OCI-LY1 (cell line): ENCODE results near the gene SMIM1.

Experiments used
- H2AFZ ChIP-seq: fragments of 200-600 bp; sonication (generic), shearing (Covaris generic); 2 replicates; pipeline ENCODE4 v1.6.0; 2014; ENCODE audit warnings: antibody characterized with exemption, mild to moderate bottlenecking, low read length
- H3F3A ChIP-seq: fragments of 200-600 bp; sonication (generic), shearing (Covaris generic); 2 replicates; pipeline ENCODE4 v1.6.0; 2014; ENCODE audit warnings: mild to moderate bottlenecking, antibody characterized with exemption, low read length, moderate library complexity; ENCODE audit not compliant: insufficient read depth
- H3K27ac ChIP-seq: fragments of 200-600 bp; sonication (generic); 2 replicates; pipeline ENCODE4 v1.5.1; 2014; ENCODE audit warnings: low read length, mixed run types, mild to moderate bottlenecking, low read depth; ENCODE audit not compliant: poor library complexity, severe bottlenecking
- H3K27me3 ChIP-seq: fragments of 200-600 bp; sonication (generic); 2 replicates; pipeline ENCODE4 v1.6.0; 2014; ENCODE audit warnings: antibody characterized with exemption, mild to moderate bottlenecking, low read length, moderate library complexity; ENCODE audit not compliant: insufficient read depth
- H3K36me3 ChIP-seq: fragments of 200-600 bp; sonication (generic); 2 replicates; pipeline ENCODE4 v1.6.1; 2014; ENCODE audit warnings: mild to moderate bottlenecking, antibody characterized with exemption, low read length, moderate library complexity, mixed read lengths; ENCODE audit not compliant: insufficient read depth
- H3K4me1 ChIP-seq: fragments of 200-600 bp; sonication (generic); 2 replicates; pipeline ENCODE4 v1.5.1; 2014; ENCODE audit warnings: mild to moderate bottlenecking, low read length, moderate library complexity; ENCODE audit not compliant: insufficient read depth, severe bottlenecking
- H3K4me2 ChIP-seq: fragments of 200-600 bp; sonication (generic), shearing (Covaris generic); 2 replicates; pipeline ENCODE4 v1.6.1; 2014; ENCODE audit warnings: low read length
- H3K4me3 ChIP-seq: fragments of 200-600 bp; sonication (generic); 2 replicates; pipeline ENCODE4 v1.5.1; 2014; ENCODE audit warnings: low read length, low read depth, mild to moderate bottlenecking, mixed read lengths; ENCODE audit not compliant: poor library complexity, severe bottlenecking
- H3K79me2 ChIP-seq: fragments of 200-600 bp; shearing (Covaris generic); 2 replicates; pipeline ENCODE4 v1.6.1; 2016; ENCODE audit warnings: mixed run types, low read length, mixed read lengths; ENCODE audit not compliant: insufficient read depth
- H3K9ac ChIP-seq: fragments of 200-600 bp; sonication (generic), shearing (Covaris generic); 2 replicates; pipeline ENCODE4 v1.6.1; 2014; ENCODE audit warnings: mild to moderate bottlenecking, low read length, mixed read lengths
- H3K9me2 ChIP-seq: fragments of 200-600 bp; sonication (generic), shearing (Covaris generic); 2 replicates; pipeline ENCODE4 v1.6.1; 2014; ENCODE audit warnings: low read depth, mild to moderate bottlenecking, low read length, mixed read lengths
- H3K9me3 ChIP-seq: fragments of 200-600 bp; shearing (Covaris generic); 2 replicates; pipeline ENCODE4 v1.6.1; 2014; ENCODE audit warnings: low read length, mixed read lengths
- H4K20me1 ChIP-seq: fragments of 200-600 bp; sonication (generic), shearing (Covaris generic); 2 replicates; pipeline ENCODE4 v1.6.0; 2016; ENCODE audit warnings: mild to moderate bottlenecking, low read length; ENCODE audit not compliant: insufficient read depth
- EZH2 ChIP-seq: fragments of 200-600 bp; sonication (generic), shearing (Covaris generic); IDR thresholded peaks from 2 replicates; pipeline ENCODE4 v1.8.0; 2017; ENCODE audit warnings: borderline replicate concordance, mixed run types, mild to moderate bottlenecking, antibody characterized with exemption, low read length, moderate library complexity, mixed read lengths
- TF ChIP-seq, protein P1 (sequence below): fragments of 200-600 bp; sonication (generic), shearing (Covaris generic); IDR thresholded peaks from 2 replicates; pipeline ENCODE4 v1.5.1; 2017; ENCODE audit warnings: mild to moderate bottlenecking, antibody characterized with exemption, low read length, moderate library complexity, mixed read lengths

The SMIM1 gene

DNA sequence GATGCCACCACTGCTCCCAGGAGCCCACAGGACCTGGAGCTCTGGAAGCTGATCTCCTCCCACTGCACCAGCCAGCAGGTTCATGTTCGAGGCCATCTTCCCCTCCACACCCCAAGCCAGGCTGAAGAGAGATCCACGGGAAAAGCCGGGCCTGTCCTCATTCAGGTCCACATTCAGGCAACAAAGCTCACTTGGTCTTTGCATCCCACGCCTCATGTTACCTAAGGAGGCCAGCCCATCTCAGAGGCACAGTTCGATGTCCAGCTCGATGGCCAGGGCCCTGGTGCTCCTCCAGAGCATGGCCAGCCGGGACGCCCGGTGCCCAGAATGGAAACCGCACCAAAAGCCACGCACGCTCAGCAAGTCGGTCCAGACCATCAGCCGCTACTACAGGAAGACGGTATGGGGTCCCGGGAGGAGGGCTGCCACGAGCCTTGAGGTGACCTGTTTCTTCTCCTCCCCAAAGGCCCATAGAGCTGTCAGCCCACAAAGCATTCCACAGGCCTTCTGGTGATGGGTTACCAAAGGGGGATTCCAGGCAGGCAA, 20.1 kb upstream of the SMIM1 start, which contains the start of gene CCDC27:
Gene CCDC27 (plus strand): TSS at position 51 of the 546 bp plus-strand sequence. CDS start 32 bp downstream, at position 83.
- TF ChIP-seq, protein P1, sequence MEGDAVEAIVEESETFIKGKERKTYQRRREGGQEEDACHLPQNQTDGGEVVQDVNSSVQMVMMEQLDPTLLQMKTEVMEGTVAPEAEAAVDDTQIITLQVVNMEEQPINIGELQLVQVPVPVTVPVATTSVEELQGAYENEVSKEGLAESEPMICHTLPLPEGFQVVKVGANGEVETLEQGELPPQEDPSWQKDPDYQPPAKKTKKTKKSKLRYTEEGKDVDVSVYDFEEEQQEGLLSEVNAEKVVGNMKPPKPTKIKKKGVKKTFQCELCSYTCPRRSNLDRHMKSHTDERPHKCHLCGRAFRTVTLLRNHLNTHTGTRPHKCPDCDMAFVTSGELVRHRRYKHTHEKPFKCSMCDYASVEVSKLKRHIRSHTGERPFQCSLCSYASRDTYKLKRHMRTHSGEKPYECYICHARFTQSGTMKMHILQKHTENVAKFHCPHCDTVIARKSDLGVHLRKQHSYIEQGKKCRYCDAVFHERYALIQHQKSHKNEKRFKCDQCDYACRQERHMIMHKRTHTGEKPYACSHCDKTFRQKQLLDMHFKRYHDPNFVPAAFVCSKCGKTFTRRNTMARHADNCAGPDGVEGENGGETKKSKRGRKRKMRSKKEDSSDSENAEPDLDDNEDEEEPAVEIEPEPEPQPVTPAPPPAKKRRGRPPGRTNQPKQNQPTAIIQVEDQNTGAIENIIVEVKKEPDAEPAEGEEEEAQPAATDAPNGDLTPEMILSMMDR = no peak
- no peak for TF ChIP-seq EZH2
- Histone ChIP-seq H3K9me2 (no peaks in the 10 kb centered on the region), H3K79me2 (no peaks in the 10 kb centered on the region), H3K4me1 (peaks cover 6% of the 10 kb centered on the region), H3K27me3 (peaks cover 3% of the 10 kb centered on the region; the same call in 1 of the 2 replicates), H3K36me3 (no peaks in the 10 kb centered on the region), H3K9me3 (no peaks in the 10 kb centered on the region), H3K9ac (no peak within 1 kb of the TSS), H3K27ac (no peak within 1 kb of the TSS), H3F3A (no peaks in the 10 kb centered on the region), H3K4me2 (no peak within 1 kb of the TSS), H2AFZ (no peak within 1 kb of the TSS), H4K20me1 (no peaks in the 10 kb centered on the region), H3K4me3 (no peak within 1 kb of the TSS)

DNA sequence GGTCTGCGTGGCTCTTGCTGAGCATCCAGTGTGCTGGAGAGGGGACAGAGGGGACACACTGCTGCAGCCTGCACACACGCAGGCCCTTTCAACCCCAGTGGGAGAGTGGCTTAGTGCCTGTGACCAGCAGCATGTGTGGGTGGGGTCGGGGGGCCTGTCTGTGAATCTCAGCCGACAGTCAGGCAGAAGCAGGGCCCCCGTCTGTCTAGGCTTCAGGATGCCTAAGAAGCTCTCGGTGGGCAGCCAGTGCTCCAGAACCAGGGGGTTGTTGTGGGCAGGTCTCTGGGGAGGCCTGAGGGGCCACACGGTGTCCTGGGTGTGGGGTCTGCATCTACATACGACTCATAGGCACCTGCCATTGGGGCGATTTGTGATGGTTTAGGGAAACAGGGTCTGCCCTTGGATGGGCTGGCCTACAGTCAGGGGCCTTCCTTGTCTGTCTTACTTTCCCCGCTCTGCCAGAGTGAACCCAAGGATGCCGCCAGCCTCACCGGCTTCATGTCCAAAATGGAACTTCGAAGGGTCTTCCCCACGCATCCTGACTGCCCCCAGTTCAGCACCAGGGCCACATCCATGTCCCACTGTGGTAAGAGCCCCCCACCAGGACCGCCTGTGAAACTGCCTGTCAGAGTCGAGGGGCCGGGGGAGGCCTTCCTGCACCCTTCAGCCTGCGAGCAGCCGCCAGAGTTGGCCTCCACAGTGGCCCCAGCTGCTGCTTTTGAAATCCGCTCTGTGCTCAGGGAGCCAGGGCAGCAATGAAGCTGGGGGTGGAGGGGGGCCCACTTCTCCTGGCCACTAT, 18.7 kb upstream of the SMIM1 start:
- H2AFZ ChIP-seq = no peak overlapping the region
- H3K79me2 ChIP-seq = no peaks in the 10 kb centered on the region
- H4K20me1 ChIP-seq = no peaks in the 10 kb centered on the region
- no peak overlapping the region for H3K4me3 ChIP-seq
- TF ChIP-seq, protein P1 = no peak
- TF ChIP-seq EZH2 = no peak
- H3K27ac ChIP-seq = no peak overlapping the region
- no peaks in the 10 kb centered on the region for H3F3A ChIP-seq
- no peak overlapping the region for H3K4me2 ChIP-seq
- H3K36me3 ChIP-seq = no peaks in the 10 kb centered on the region
- peaks cover 3% of the 10 kb centered on the region; the same call in 1 of the 2 replicates for H3K27me3 ChIP-seq
- H3K4me1 ChIP-seq = no peaks in the 10 kb centered on the region
- H3K9me2 ChIP-seq = no peaks in the 10 kb centered on the region
- no peak overlapping the region for H3K9ac ChIP-seq
- no peaks in the 10 kb centered on the region for H3K9me3 ChIP-seq

DNA sequence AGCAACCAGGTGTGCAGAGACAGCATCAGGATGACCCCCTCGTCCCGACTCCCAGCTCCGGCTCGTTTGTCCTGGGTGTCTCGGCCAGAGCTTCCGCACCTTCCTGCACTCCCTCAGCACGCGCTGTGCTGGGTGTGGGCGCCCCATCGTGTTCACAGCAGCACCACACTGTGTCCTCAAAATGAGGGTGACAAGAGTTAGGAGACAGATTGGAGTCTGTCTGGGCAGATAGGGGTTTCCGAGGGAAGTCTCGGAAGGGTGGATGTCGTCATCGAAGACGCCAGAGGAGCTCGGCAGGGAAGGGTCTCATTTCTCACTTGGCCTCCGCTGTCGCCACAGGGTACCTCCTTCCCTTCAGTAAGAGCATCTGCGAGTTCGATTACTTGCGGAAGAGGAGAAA, 16.2 kb upstream of the SMIM1 start:
- Histone ChIP-seq H3K4me1 (no peaks in the 10 kb centered on the region), H3K9me3 (peaks cover 7% of the 10 kb centered on the region), H3K4me3 (no peak overlapping the region), H3K4me2 (no peak overlapping the region), H3K36me3 (no peaks in the 10 kb centered on the region; the same call in 1 of the 2 replicates), H3K27ac (no peak overlapping the region), H3F3A (no peaks in the 10 kb centered on the region), H3K9ac (no peak overlapping the region), H3K79me2 (no peaks in the 10 kb centered on the region), H2AFZ (no peak overlapping the region), H3K27me3 (peaks cover 24% of the 10 kb centered on the region; the same call in 1 of the 2 replicates), H4K20me1 (no peaks in the 10 kb centered on the region), H3K9me2 (no peaks in the 10 kb centered on the region)
- TF ChIP-seq, protein P1 = no peak
- TF ChIP-seq EZH2 = no peak
